Caco-2 (cell line): ENCODE results near the gene TMEM204. TPM values are rescaled to one million over a fixed set of nuclear protein-coding genes. Genes with fewer than 3 reads are reported as not detected.

ENCODE experiments used
- BruUV-seq: library from RNA; stranded (reverse); fragments of 400-500 nt; replicated peaks from 2 replicates; lab custom pipeline; 2021; lab: Mats Ljungman, UMichigan
- CTCF ChIA-PET: fragments of 300-600 bp; sonication (Branson Sonifier 250); formaldehyde crosslinking; loops from one replicate; lab custom pipeline; 2022; ENCODE audit warnings: antibody characterized with exemption; lab: Charles Lee
- POLR2A ChIA-PET: fragments of 300-600 bp; sonication (Branson Sonifier 250); formaldehyde crosslinking; loops from one replicate; lab custom pipeline; 2022; ENCODE audit warnings: antibody characterized with exemption; lab: Charles Lee
- DNase-seq, 2 experiments: peaks; one replicate each; pipeline versions ENCODE4 v3.0.0 to v3.0.0-alpha.2; 2020 to 2022
- H3K27me3 ChIP-seq: replicated peaks from 2 replicates; pipeline ENCODE4 v1.6.0; 2011; ENCODE audit warnings: low read length; ENCODE audit not compliant: control insufficient read depth, insufficient read depth
- H3K36me3 ChIP-seq: 2 replicates; pipeline ENCODE4 v1.5.1; 2011; ENCODE audit warnings: low read length; ENCODE audit not compliant: control insufficient read depth, insufficient read depth
- H3K4me1 ChIP-seq: fragments of 250-450 bp; sonication (Bioruptor Pico); 2 replicates; pipeline ENCODE4 v1.5.1; 2020; ENCODE audit warnings: mild to moderate bottlenecking
- H3K4me3 ChIP-seq: 2 replicates; pipeline ENCODE4 v1.5.1; 2011; ENCODE audit warnings: low read depth, mild to moderate bottlenecking, control low read depth, low read length
- H3K9me3 ChIP-seq: fragments of 250-450 bp; sonication (Bioruptor Pico); 2 replicates; pipeline ENCODE4 v1.5.1; 2020; ENCODE audit warnings: mild to moderate bottlenecking, moderate library complexity
- H3K27ac Mint-ChIP-seq: one replicate; pipeline ENCODE4 v1.8.0; 2022; ENCODE audit warnings: mixed read lengths; ENCODE audit not compliant: unreplicated experiment
- H3K27me3 Mint-ChIP-seq: one replicate; pipeline ENCODE4 v1.8.0; 2022; ENCODE audit warnings: mixed read lengths; ENCODE audit not compliant: insufficient read depth, unreplicated experiment
- H3K36me3 Mint-ChIP-seq: one replicate; pipeline ENCODE4 v1.8.0; 2022; ENCODE audit warnings: mild to moderate bottlenecking, mixed read lengths; ENCODE audit not compliant: insufficient read depth, unreplicated experiment
- H3K4me1 Mint-ChIP-seq: one replicate; pipeline ENCODE4 v1.8.0; 2022; ENCODE audit warnings: low read depth, mixed read lengths; ENCODE audit not compliant: unreplicated experiment
- H3K4me3 Mint-ChIP-seq: one replicate; pipeline ENCODE4 v1.8.0; 2022; ENCODE audit warnings: mild to moderate bottlenecking, moderate library complexity, mixed read lengths; ENCODE audit not compliant: unreplicated experiment
- H3K9me3 Mint-ChIP-seq: one replicate; pipeline ENCODE4 v1.8.0; 2022; ENCODE audit warnings: mixed read lengths; ENCODE audit not compliant: unreplicated experiment
- intact Hi-C: fragments of 100-400 bp; cut with micrococcal nuclease; formaldehyde crosslinking; loops from one replicate; pipeline ENCODE4 v1.10.0; 2022; ENCODE audit not compliant: unreplicated experiment
- total RNA-seq: library from RNA; stranded (reverse); gene quantifications from 2 replicates; pipeline ENCODE4 v1.2.3, GENCODE V29; 2022
- TF ChIP-seq, protein P1 (sequence below), 2 experiments: fragments of 200-600 bp in 1 of 2; IDR thresholded peaks; 1 replicate in 1 of 2; 2 replicates in 1 of 2; pipeline versions ENCODE4 v1.5.1 to v1.8.0; 2011 to 2022; ENCODE audit warnings: antibody characterized with exemption in 1 of 2, control low read depth in 1 of 2, inconsistent platforms in 1 of 2, low read depth in 1 of 2, low read length in 1 of 2, mild to moderate bottlenecking in 1 of 2, moderate library complexity in 1 of 2; ENCODE audit not compliant: insufficient read depth in 1 of 2, severe bottlenecking in 1 of 2, unreplicated experiment in 1 of 2

TMEM204 gene
- total RNA-seq, 1 experiment from 2014 or later: not detected

DNA sequence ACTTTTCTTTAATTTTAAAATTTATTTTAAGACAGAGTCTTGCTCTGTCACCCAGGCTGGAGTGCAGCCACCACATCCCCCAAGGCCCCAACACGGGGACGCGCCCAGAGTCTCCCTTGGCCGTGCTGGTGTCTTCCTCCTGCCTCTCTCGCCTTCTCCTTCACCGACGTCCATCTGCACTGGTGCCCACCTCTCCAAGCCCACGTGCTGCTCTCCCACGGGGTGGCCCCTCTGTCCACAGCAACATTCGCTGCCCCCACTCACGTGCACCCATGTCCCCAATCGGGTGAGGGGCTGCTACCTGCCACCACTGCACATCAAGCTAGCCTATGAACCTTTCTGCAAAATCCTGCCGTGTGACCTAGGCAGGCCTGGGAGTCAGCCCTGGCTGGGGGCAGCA is 3.1 kb downstream of the TMEM204 start:
- DNase-seq: no peak
- H3K9me3 Mint-ChIP-seq: no peaks in the 10 kb centered on the region
- ChIA-PET CTCF (no interaction called here), POLR2A (no interaction called here)
- Histone ChIP-seq H3K4me3 (no peak overlapping the region), H3K4me1 (no peaks in the 10 kb centered on the region), H3K9me3 (no peaks in the 10 kb centered on the region), H3K36me3 (no peaks in the 10 kb centered on the region), H3K27me3 (no peaks in the 10 kb centered on the region)
- H3K4me3 Mint-ChIP-seq: no peak overlapping the region
- TF ChIP-seq, protein P1, sequence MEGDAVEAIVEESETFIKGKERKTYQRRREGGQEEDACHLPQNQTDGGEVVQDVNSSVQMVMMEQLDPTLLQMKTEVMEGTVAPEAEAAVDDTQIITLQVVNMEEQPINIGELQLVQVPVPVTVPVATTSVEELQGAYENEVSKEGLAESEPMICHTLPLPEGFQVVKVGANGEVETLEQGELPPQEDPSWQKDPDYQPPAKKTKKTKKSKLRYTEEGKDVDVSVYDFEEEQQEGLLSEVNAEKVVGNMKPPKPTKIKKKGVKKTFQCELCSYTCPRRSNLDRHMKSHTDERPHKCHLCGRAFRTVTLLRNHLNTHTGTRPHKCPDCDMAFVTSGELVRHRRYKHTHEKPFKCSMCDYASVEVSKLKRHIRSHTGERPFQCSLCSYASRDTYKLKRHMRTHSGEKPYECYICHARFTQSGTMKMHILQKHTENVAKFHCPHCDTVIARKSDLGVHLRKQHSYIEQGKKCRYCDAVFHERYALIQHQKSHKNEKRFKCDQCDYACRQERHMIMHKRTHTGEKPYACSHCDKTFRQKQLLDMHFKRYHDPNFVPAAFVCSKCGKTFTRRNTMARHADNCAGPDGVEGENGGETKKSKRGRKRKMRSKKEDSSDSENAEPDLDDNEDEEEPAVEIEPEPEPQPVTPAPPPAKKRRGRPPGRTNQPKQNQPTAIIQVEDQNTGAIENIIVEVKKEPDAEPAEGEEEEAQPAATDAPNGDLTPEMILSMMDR (IDR thresholded peaks at IDR 0.05; ENCODE audit: insufficient read depth in 1 of 2, low read depth in 1 of 2, low read length in 1 of 2, severe bottlenecking in 1 of 2, unreplicated experiment in 1 of 2): no peak
- H3K27ac Mint-ChIP-seq: no peak overlapping the region
- no peaks in the 10 kb centered on the region for H3K36me3 Mint-ChIP-seq
- intact Hi-C loops: no loop called here
- no TSS peak for BruUV-seq
- no peaks in the 10 kb centered on the region for H3K27me3 Mint-ChIP-seq
- no peaks in the 10 kb centered on the region for H3K4me1 Mint-ChIP-seq

DNA sequence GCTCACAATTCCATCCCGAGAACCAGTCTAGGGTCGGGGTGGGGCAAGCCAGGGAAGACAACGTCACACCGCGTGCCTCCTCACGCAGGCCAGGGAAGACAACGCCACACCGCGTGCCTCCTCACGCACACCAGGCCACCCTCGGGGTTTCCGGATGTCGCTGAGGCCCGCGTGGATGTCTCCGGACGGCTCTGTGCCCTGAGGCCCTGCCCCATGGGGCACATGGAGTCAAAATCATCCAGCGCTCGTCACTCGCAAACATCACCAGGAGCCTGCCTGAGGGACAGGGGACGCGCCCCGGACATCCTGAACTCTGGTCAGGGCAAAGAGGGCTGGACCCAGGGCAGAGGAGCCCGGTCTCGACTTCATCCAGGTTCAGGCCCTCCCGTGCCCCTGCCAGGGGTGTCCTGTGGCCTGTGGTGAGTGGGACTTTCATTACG is 3.7 kb downstream of the TMEM204 start:
- CTCF ChIA-PET: no interaction called here
- no peaks in the 10 kb centered on the region for H3K9me3 ChIP-seq
- POLR2A ChIA-PET: no interaction called here
- no TSS peak for BruUV-seq
- H3K4me1 ChIP-seq: no peaks in the 10 kb centered on the region
- H3K9me3 Mint-ChIP-seq: no peaks in the 10 kb centered on the region
- no peak overlapping the region for H3K4me3 Mint-ChIP-seq
- intact Hi-C loops: no loop called here
- H3K27me3 ChIP-seq: no peaks in the 10 kb centered on the region
- no peaks in the 10 kb centered on the region for H3K36me3 ChIP-seq
- TF ChIP-seq, protein P1 (IDR thresholded peaks at IDR 0.05; ENCODE audit: insufficient read depth in 1 of 2, low read depth in 1 of 2, low read length in 1 of 2, severe bottlenecking in 1 of 2, unreplicated experiment in 1 of 2): no peak
- H3K4me1 Mint-ChIP-seq: no peaks in the 10 kb centered on the region
- H3K4me3 ChIP-seq: no peak overlapping the region
- no peaks in the 10 kb centered on the region for H3K27me3 Mint-ChIP-seq
- no peak for DNase-seq
- H3K27ac Mint-ChIP-seq: no peak overlapping the region
- no peaks in the 10 kb centered on the region for H3K36me3 Mint-ChIP-seq

DNA sequence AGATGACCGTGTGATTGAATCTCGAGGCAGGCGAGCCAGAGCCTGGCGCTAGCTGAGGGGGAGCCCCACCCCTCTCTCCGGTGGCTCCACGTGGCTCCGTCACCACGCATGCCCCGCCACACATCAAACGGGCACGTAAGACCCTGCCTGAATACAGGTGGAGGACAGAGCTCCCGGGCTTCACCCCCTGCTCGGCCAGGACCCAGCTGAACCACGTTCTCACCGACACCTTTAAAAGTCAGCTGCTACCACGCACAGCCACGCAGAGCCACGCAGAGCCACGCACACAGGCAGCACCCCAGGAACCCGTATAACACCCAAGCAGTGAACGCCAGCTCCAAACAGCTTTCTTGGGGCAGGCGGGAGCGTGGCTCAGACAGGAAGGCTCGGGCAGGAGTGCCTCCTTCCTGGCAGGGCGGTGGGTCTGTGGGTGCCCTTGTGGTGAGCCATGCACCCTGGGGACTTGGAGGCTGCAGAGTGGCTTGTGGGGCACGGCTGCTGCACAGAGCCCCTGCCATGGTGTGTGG is 4.4 kb downstream of the TMEM204 start:
- Mint-ChIP-seq H3K27ac (no peak overlapping the region), H3K9me3 (no peaks in the 10 kb centered on the region), H3K36me3 (no peaks in the 10 kb centered on the region), H3K4me1 (no peaks in the 10 kb centered on the region), H3K4me3 (no peak overlapping the region), H3K27me3 (no peaks in the 10 kb centered on the region)
- ChIA-PET CTCF (no interaction called here), POLR2A (no interaction called here)
- Histone ChIP-seq H3K9me3 (no peaks in the 10 kb centered on the region), H3K4me1 (no peaks in the 10 kb centered on the region), H3K27me3 (no peaks in the 10 kb centered on the region), H3K4me3 (no peak overlapping the region), H3K36me3 (no peaks in the 10 kb centered on the region)
- BruUV-seq: no TSS peak
- intact Hi-C loops: no loop called here
- DNase-seq: no peak
- TF ChIP-seq, protein P1 (IDR thresholded peaks at IDR 0.05; ENCODE audit: insufficient read depth in 1 of 2, low read depth in 1 of 2, low read length in 1 of 2, severe bottlenecking in 1 of 2, unreplicated experiment in 1 of 2): no peak
